ENCODE results near the gene CCDC40.

DNA sequence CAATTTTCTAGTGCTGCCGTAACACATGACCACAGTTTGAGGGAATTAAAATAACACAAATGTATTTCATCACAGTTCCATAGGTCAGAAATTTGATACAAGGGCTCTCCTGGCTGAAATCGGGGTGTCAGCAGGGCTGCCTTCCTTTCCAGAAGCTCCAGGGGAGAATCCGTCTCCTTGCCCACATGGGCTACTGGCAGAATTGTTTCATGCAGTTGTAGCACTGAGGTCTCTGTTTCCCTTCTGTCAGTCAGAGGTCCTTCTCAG is 89.9 kb downstream of the CCDC40 start:
- no peak for TF ChIP-seq POLR2A (IDR thresholded peaks at IDR 0.05)
- TF ChIP-seq, protein P1, sequence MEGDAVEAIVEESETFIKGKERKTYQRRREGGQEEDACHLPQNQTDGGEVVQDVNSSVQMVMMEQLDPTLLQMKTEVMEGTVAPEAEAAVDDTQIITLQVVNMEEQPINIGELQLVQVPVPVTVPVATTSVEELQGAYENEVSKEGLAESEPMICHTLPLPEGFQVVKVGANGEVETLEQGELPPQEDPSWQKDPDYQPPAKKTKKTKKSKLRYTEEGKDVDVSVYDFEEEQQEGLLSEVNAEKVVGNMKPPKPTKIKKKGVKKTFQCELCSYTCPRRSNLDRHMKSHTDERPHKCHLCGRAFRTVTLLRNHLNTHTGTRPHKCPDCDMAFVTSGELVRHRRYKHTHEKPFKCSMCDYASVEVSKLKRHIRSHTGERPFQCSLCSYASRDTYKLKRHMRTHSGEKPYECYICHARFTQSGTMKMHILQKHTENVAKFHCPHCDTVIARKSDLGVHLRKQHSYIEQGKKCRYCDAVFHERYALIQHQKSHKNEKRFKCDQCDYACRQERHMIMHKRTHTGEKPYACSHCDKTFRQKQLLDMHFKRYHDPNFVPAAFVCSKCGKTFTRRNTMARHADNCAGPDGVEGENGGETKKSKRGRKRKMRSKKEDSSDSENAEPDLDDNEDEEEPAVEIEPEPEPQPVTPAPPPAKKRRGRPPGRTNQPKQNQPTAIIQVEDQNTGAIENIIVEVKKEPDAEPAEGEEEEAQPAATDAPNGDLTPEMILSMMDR (IDR thresholded peaks at IDR 0.05): no peak

All from Peyer's patch (tissue), 4 donors.